ENCODE data around the gene WDR72.

WDR72 gene

GRCh38 chr15:53490341-53490740 is 269.1 kb downstream of the WDR72 start:
- Histone ChIP-seq H3K9me3 (ENCODE audit: control insufficient read depth, insufficient read depth, low read length) (no peaks in the 10 kb centered on the region), H3K36me3 (ENCODE audit: control insufficient read depth, insufficient read depth, low read length) (no peaks in the 10 kb centered on the region), H3K27ac (ENCODE audit: low read depth, low read length) (no peak overlapping the region), H3K4me3 (ENCODE audit: low read depth, low read length) (no peak overlapping the region), H3K27me3 (ENCODE audit: control insufficient read depth, insufficient read depth, low read length) (no peaks in the 10 kb centered on the region), H3K9ac (ENCODE audit: low read depth, low read length) (no peak overlapping the region), H3K4me1 (ENCODE audit: control insufficient read depth, insufficient read depth, low read length) (no peaks in the 10 kb centered on the region)

DNA sequence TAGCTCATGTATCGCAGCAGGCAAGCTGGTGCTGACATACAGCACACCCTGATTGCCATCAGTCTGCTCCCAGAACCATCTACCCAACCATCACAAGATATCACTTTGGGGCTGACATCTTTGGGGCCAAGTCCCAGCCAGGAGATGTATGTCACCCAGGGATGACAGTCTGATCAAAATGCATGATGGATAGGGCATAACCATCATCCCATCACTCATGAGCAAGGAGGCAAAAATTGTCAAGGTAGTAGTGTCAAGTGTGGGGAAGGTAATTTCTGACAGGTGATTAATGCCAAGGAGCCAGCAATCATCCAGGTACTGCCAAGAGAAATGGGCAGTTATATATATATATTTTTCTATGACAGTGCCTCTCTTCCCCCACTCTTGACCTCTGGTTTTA is 277.4 kb downstream of the WDR72 start:
- Histone ChIP-seq H3K4me3 (ENCODE audit: low read depth, low read length) (no peak overlapping the region), H3K27me3 (ENCODE audit: control insufficient read depth, insufficient read depth, low read length) (no peaks in the 10 kb centered on the region), H3K27ac (ENCODE audit: low read depth, low read length) (no peak overlapping the region), H3K4me1 (ENCODE audit: control insufficient read depth, insufficient read depth, low read length) (no peaks in the 10 kb centered on the region), H3K36me3 (ENCODE audit: control insufficient read depth, insufficient read depth, low read length) (no peaks in the 10 kb centered on the region), H3K9ac (ENCODE audit: low read depth, low read length) (no peak overlapping the region), H3K9me3 (ENCODE audit: control insufficient read depth, insufficient read depth, low read length) (no peaks in the 10 kb centered on the region)

GRCh38 chr15:53477981-53478766 is 281.3 kb downstream of the WDR72 start:
- Histone ChIP-seq H3K36me3 (ENCODE audit: control insufficient read depth, insufficient read depth, low read length) (no peaks in the 10 kb centered on the region), H3K4me1 (ENCODE audit: control insufficient read depth, insufficient read depth, low read length) (no peaks in the 10 kb centered on the region), H3K9me3 (ENCODE audit: control insufficient read depth, insufficient read depth, low read length) (no peaks in the 10 kb centered on the region), H3K9ac (ENCODE audit: low read depth, low read length) (no peak overlapping the region), H3K4me3 (ENCODE audit: low read depth, low read length) (no peak overlapping the region), H3K27me3 (ENCODE audit: control insufficient read depth, insufficient read depth, low read length) (no peaks in the 10 kb centered on the region), H3K27ac (ENCODE audit: low read depth, low read length) (no peak overlapping the region)

DNA sequence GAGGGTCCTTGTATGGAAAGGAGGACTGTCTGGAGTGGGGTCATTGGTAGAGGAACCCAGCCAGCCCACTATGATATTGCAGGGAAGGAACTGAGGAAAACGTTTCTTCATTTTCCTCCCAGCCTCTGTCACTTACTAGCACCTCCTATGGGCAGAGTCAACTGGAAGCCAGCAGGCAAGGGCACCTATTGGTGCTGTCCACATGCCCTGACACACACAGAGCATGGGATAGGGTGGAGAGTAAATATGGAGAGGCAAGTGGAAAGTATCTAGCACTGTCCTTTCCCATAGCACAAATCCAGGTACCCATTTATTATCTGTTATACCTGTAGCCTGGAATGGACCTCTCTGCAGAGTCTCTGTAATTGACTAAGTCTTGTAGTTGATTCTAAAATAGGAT is 285.6 kb downstream of the WDR72 start:
- no peaks in the 10 kb centered on the region for H3K4me1 ChIP-seq (ENCODE audit: control insufficient read depth, insufficient read depth, low read length)
- no peak overlapping the region for H3K4me3 ChIP-seq (ENCODE audit: low read depth, low read length)
- no peaks in the 10 kb centered on the region for H3K9me3 ChIP-seq (ENCODE audit: control insufficient read depth, insufficient read depth, low read length)
- no peaks in the 10 kb centered on the region for H3K27me3 ChIP-seq (ENCODE audit: control insufficient read depth, insufficient read depth, low read length)
- no peak overlapping the region for H3K9ac ChIP-seq (ENCODE audit: low read depth, low read length)
- H3K27ac ChIP-seq (ENCODE audit: low read depth, low read length): no peak overlapping the region
- H3K36me3 ChIP-seq (ENCODE audit: control insufficient read depth, insufficient read depth, low read length): no peaks in the 10 kb centered on the region

GRCh38 chr15:53473435-53473834 is 286.0 kb downstream of the WDR72 start:
- Histone ChIP-seq H3K4me1 (ENCODE audit: control insufficient read depth, insufficient read depth, low read length) (no peaks in the 10 kb centered on the region), H3K4me3 (ENCODE audit: low read depth, low read length) (no peak overlapping the region), H3K27ac (ENCODE audit: low read depth, low read length) (no peak overlapping the region), H3K9me3 (ENCODE audit: control insufficient read depth, insufficient read depth, low read length) (no peaks in the 10 kb centered on the region), H3K36me3 (ENCODE audit: control insufficient read depth, insufficient read depth, low read length) (no peaks in the 10 kb centered on the region), H3K9ac (ENCODE audit: low read depth, low read length) (no peak overlapping the region), H3K27me3 (ENCODE audit: control insufficient read depth, insufficient read depth, low read length) (no peaks in the 10 kb centered on the region)

GRCh38 chr15:53472883-53473282 is 286.6 kb downstream of the WDR72 start:
- Histone ChIP-seq H3K9ac (ENCODE audit: low read depth, low read length) (no peak overlapping the region), H3K27me3 (ENCODE audit: control insufficient read depth, insufficient read depth, low read length) (no peaks in the 10 kb centered on the region), H3K4me3 (ENCODE audit: low read depth, low read length) (no peak overlapping the region), H3K4me1 (ENCODE audit: control insufficient read depth, insufficient read depth, low read length) (no peaks in the 10 kb centered on the region), H3K9me3 (ENCODE audit: control insufficient read depth, insufficient read depth, low read length) (no peaks in the 10 kb centered on the region), H3K36me3 (ENCODE audit: control insufficient read depth, insufficient read depth, low read length) (no peaks in the 10 kb centered on the region), H3K27ac (ENCODE audit: low read depth, low read length) (no peak overlapping the region)

GRCh38 chr15:53472210-53472609 is 287.3 kb downstream of the WDR72 start:
- H3K36me3 ChIP-seq (ENCODE audit: control insufficient read depth, insufficient read depth, low read length): no peaks in the 10 kb centered on the region
- H3K9me3 ChIP-seq (ENCODE audit: control insufficient read depth, insufficient read depth, low read length): no peaks in the 10 kb centered on the region
- no peak overlapping the region for H3K9ac ChIP-seq (ENCODE audit: low read depth, low read length)
- no peaks in the 10 kb centered on the region for H3K27me3 ChIP-seq (ENCODE audit: control insufficient read depth, insufficient read depth, low read length)
- H3K4me1 ChIP-seq (ENCODE audit: control insufficient read depth, insufficient read depth, low read length): no peaks in the 10 kb centered on the region
- H3K27ac ChIP-seq (ENCODE audit: low read depth, low read length): no peak overlapping the region
- no peak overlapping the region for H3K4me3 ChIP-seq (ENCODE audit: low read depth, low read length)

DNA sequence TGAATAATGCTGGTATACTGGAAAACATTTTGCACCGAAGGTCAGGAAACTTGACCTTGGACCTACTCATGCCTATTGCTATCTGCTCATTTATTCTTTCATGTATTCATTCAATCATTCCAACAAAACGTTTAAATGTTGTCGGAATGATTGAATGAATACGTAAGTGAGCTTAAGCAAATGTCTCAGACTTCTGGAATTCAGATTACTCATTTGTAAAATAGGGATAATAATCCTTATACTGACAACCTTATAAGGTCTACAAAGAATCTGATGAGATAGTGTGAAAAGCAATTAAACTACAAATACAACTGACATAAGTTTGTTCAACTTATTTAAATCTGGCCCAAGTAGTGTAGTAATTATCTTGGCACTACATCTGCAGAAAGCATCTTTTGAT is 288.7 kb downstream of the WDR72 start:
- Histone ChIP-seq H3K4me1 (ENCODE audit: control insufficient read depth, insufficient read depth, low read length) (no peaks in the 10 kb centered on the region), H3K9ac (ENCODE audit: low read depth, low read length) (no peak overlapping the region), H3K27me3 (ENCODE audit: control insufficient read depth, insufficient read depth, low read length) (no peaks in the 10 kb centered on the region), H3K9me3 (ENCODE audit: control insufficient read depth, insufficient read depth, low read length) (no peaks in the 10 kb centered on the region), H3K36me3 (ENCODE audit: control insufficient read depth, insufficient read depth, low read length) (no peaks in the 10 kb centered on the region), H3K27ac (ENCODE audit: low read depth, low read length) (no peak overlapping the region), H3K4me3 (ENCODE audit: low read depth, low read length) (no peak overlapping the region)

- Histone ChIP-seq H3K4me3 (ENCODE audit: low read depth, low read length) (no peak overlapping the region), H3K36me3 (ENCODE audit: control insufficient read depth, insufficient read depth, low read length) (no peaks in the 10 kb centered on the region), H3K9me3 (ENCODE audit: control insufficient read depth, insufficient read depth, low read length) (no peaks in the 10 kb centered on the region), H3K27me3 (ENCODE audit: control insufficient read depth, insufficient read depth, low read length) (no peaks in the 10 kb centered on the region), H3K27ac (ENCODE audit: low read depth, low read length) (no peak overlapping the region), H3K4me1 (ENCODE audit: control insufficient read depth, insufficient read depth, low read length) (no peaks in the 10 kb centered on the region), H3K9ac (ENCODE audit: low read depth, low read length) (no peak overlapping the region)
Measured at GRCh38 chr15:53469422-53469821, 290.0 kb downstream of the WDR72 start.
